Stimulated activated CD4-positive, alpha-beta T cell treated with anti-CD3 and anti-CD28 coated beads, Interleukin-1b, Interleukin-23, amount 100 ng/mL, for 1 hour (primary cell): ENCODE results near the gene CSNK1D.
"Not testable (repeated sequence)": the region's sequence is repeated elsewhere in the genome, so short reads cannot be mapped to it uniquely, and the experiment has no call there.

ENCODE experiments used
- DNase-seq, 2 donors: peaks; one replicate each; pipeline ENCODE4 v3.0.0-alpha.2; 2020; ENCODE audit warnings: low read depth in 2 of 2

Gene CSNK1D

DNA sequence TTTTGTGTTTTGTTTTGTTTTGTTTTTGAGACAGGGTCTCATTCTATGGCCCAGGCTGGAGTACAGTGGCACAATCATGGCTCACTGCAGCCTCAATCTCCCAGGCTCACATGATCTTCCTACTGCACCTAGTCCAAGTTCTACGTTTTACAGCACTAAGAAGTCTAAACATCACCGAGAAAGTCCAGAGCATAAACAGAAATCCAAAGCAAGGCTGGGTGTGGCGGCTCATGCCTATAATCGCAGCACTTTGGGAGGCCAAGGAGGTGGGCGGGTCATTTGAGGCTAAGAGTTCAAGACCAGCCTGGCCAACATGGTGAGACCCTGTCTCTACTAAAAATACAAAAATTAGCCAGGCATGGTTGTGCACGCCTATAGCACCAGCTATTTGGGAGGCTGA lies 80.5 kb downstream of the CSNK1D start:
- DNase-seq = not testable (repeated sequence)
